Kidney (tissue), 14 donors: Measurements from ENCODE around the gene CITED4. TPM values are rescaled to one million over a fixed set of nuclear protein-coding genes. Genes with fewer than 3 reads are reported as not detected.
"Not testable (repeated sequence)": the region's sequence is repeated elsewhere in the genome, so short reads cannot be mapped to it uniquely, and the experiment has no call there.

Experiments
- DNase-seq, 5 donors: peaks; one replicate each; pipeline ENCODE4 v3.0.0-alpha.2; 2013 to 2020
- FAIRE-seq: peaks from 2 replicates; lab custom pipeline; 2012; peaks lifted over from hg19 to GRCh38; lab: Jason Lieb, UNC
- H3K27ac ChIP-seq, 2 donors: one replicate each; pipeline ENCODE4 v1.7.0; 2013; ENCODE audit warnings: low read depth in 2 of 2, low read length in 2 of 2, inconsistent platforms in 1 of 2
- H3K27me3 ChIP-seq: one replicate; pipeline ENCODE4 v1.7.1; 2013; ENCODE audit warnings: low read length, inconsistent platforms; ENCODE audit not compliant: control insufficient read depth, insufficient read depth
- H3K36me3 ChIP-seq, 3 donors: one replicate each; pipeline versions ENCODE4 v1.7.0 to v1.7.1; 2013; ENCODE audit warnings: low read length in 3 of 3, control low read depth in 1 of 3, inconsistent platforms in 1 of 3; ENCODE audit not compliant: insufficient read depth in 3 of 3, control insufficient read depth in 2 of 3
- H3K4me1 ChIP-seq, 3 donors: one replicate each; pipeline versions ENCODE4 v1.7.0 to v1.7.1; 2013; ENCODE audit warnings: low read length in 3 of 3, inconsistent platforms in 1 of 3, low read depth in 1 of 3; ENCODE audit not compliant: control insufficient read depth in 2 of 3, insufficient read depth in 2 of 3
- H3K4me3 ChIP-seq, 3 donors: one replicate each; pipeline versions ENCODE4 v1.7.0 to v1.8.1; 2013; ENCODE audit warnings: low read length in 3 of 3, control low read depth in 1 of 3, inconsistent platforms in 1 of 3
- H3K9ac ChIP-seq, 3 donors: one replicate each; pipeline versions ENCODE4 v1.7.0 to v1.7.1; 2013; ENCODE audit warnings: low read length in 3 of 3, control low read depth in 1 of 3, inconsistent platforms in 1 of 3
- H3K9me3 ChIP-seq, 3 donors: one replicate each; pipeline versions ENCODE4 v1.7.0 to v1.7.1; 2013; ENCODE audit warnings: low read length in 3 of 3, control low read depth in 1 of 3, inconsistent platforms in 1 of 3; ENCODE audit not compliant: control insufficient read depth in 2 of 3, insufficient read depth in 1 of 3
- CTCF ChIP-seq: IDR thresholded peaks from 3 replicates; pipeline ENCODE4 v1.5.1; 2012; ENCODE audit warnings: mild to moderate bottlenecking, moderate library complexity, borderline replicate concordance; ENCODE audit not compliant: insufficient read depth; ENCODE audit errors: extremely low read depth
- intact Hi-C: fragments of 100-400 bp; cut with DNase I; formaldehyde crosslinking; loops from one replicate; pipeline ENCODE4 v1.11.1; 2022
- polyA plus RNA-seq: library from polyadenylated mRNA; stranded (reverse); fragments of 350-450 nt; fragmentation: Illumina TruSeq; extraction: RNeasy Lipid Tissue Mini Kit (QIAGEN cat#74804); gene quantifications from one replicate; pipeline ENCODE4 v1.2.3, GENCODE V29; 2014; ENCODE audit warnings: low read depth, low replicate concordance; ENCODE audit not compliant: insufficient read depth
- total RNA-seq: library from RNA; stranded (reverse); fragmentation: NEBNext Ultra II Directional; extraction: Animal tissue kit (Norgen Biotek cat#: 25700); gene quantifications from one replicate; pipeline ENCODE4 v1.2.1, GENCODE V29; 2021
- donor health status: control.
- donor health status: control.
- donor health status: control.
- donor health status: control.
- donor health status: control.
- donor health status: DM: yes; HTN: yes; CAD: no.
- donor health status: Normal renal cell carcinoma (clear cell type).

Gene CITED4
- total and polyA plus RNA-seq, 2 donors from 2014 or later, result 21.7 to 78.6 TPM

DNA sequence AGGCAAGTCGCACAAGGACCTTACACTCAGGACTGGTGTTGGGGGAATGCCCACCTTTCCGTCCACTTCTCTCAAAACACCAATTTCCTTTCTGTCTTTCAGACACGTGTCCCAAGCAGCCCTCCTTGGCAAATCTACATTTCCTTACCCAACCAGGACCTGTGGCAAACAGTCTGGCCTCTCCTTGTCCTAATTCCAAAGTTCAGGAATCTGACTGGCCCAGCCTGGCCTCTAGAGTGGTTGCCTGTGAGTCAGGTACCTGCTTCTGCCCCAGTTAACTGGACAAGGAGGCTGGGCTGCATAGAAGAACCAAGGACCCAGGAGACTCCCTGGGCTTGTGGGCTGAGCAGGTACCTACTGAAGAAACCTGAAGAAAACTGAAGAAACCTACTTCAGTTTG lies 34.3 kb upstream of the CITED4 start:
- no peak overlapping the region for H3K4me3 ChIP-seq
- peaks cover 0 to 29% (median 6%) of the 10 kb centered on the region in 3 donors for H3K4me1 ChIP-seq
- intact Hi-C loops, result no loop called here
- no peaks in the 10 kb centered on the region for H3K27me3 ChIP-seq
- H3K36me3 ChIP-seq, result no peaks in the 10 kb centered on the region
- no peak overlapping the region for H3K27ac ChIP-seq
- DNase-seq (no peak), FAIRE-seq (no peak)
- H3K9ac ChIP-seq, result no peak overlapping the region
- peaks cover 0 to 8% (median 0%) of the 10 kb centered on the region in 3 donors for H3K9me3 ChIP-seq
- no peak for TF ChIP-seq CTCF

- FAIRE-seq, result no peak
These were observed 33.4 kb upstream of the CITED4 start for GRCh38 chr1:40895601-40896000.

DNA sequence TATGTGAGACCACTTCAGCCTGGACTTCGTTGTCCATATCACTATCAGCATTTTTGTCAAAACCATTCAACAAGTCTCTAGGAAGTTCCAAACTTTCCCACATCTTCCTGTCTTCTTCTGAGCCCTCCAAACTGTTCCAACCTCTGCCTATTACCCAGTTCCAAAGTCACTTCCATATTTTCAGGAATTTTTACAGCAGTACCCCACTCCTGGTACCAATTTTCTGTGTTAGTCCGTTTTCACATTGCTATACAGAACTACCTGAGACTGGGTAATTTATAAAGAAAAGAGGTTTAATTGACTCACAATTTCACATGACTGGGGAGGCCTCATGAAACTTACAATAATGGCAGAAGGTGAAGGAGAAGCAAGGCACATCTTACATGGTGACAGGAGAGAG lies 32.7 kb upstream of the CITED4 start:
- H3K27ac ChIP-seq, intact Hi-C loops, H3K9me3 ChIP-seq, H3K4me3 ChIP-seq, H3K27me3 ChIP-seq, H3K9ac ChIP-seq, DNase-seq, H3K36me3 ChIP-seq, FAIRE-seq: not testable (repeated sequence)
- H3K4me1 ChIP-seq, result peaks cover 0 to 29% (median 6%) of the 10 kb centered on the region in 3 donors

More at GRCh38 chr1:40895601-40896000, 33.4 kb upstream of the CITED4 start:
- no peaks in the 10 kb centered on the region for H3K27me3 ChIP-seq
- H3K27ac ChIP-seq, result no peak overlapping the region
- intact Hi-C loops, result no loop called here
- H3K4me1 ChIP-seq, result peaks cover 0 to 29% (median 6%) of the 10 kb centered on the region in 3 donors
- H3K9ac ChIP-seq, result no peak overlapping the region
- no peak for TF ChIP-seq CTCF
- no peak overlapping the region for H3K4me3 ChIP-seq
- H3K9me3 ChIP-seq, result peaks cover 0 to 8% (median 0%) of the 10 kb centered on the region in 3 donors
- no peak for DNase-seq
- no peaks in the 10 kb centered on the region for H3K36me3 ChIP-seq

DNA sequence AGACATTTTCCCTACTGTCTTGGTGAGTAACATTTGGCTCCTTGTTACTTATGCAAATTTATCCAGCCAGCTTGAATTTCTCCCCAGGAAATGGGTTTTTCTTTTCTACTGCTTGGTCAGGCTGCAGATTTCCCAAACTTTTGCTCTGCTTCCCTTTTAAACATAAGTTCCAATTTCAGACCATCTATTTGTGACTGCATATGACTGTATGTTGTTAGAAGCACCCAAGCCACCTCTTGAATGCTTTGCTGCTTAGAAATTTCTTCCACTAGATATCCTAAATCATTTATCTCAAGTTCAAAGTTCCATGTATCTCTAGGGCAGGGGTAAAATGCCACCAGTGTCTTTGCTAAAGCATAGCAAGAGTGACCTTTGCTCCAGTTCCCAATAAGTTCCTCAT lies 32.3 kb upstream of the CITED4 start:
- H3K27me3 ChIP-seq, result no peaks in the 10 kb centered on the region
- no peak overlapping the region for H3K9ac ChIP-seq
- no peak overlapping the region for H3K27ac ChIP-seq
- FAIRE-seq, result no peak
- H3K36me3 ChIP-seq, result no peaks in the 10 kb centered on the region
- H3K9me3 ChIP-seq, result peaks cover 0 to 8% (median 0%) of the 10 kb centered on the region in 3 donors
- intact Hi-C loops, result no loop called here
- peaks cover 0 to 26% (median 6%) of the 10 kb centered on the region in 3 donors for H3K4me1 ChIP-seq
- DNase-seq, result no peak
- no peak for TF ChIP-seq CTCF
- H3K4me3 ChIP-seq, result no peak overlapping the region
